Trophoblast cell (in vitro differentiated cells and primary cell): ENCODE measurements around the gene RAB14.
A peak's percentile ranks its signal among the peaks of the same experiment; 100 is the strongest.

ENCODE experiments used
- DNase-seq, 2 donors: peaks; one replicate each; pipeline ENCODE4 v3.0.0-alpha.2; 2016
- H2AFZ ChIP-seq: 2 replicates; pipeline ENCODE4 v1.6.1; 2013; ENCODE audit warnings: low read length, moderate library complexity, mild to moderate bottlenecking; ENCODE audit not compliant: insufficient read depth, poor library complexity
- H2AK5ac ChIP-seq: 2 replicates; pipeline ENCODE4 v1.6.1; 2013; ENCODE audit warnings: mild to moderate bottlenecking, low read length
- H2BK120ac ChIP-seq: 2 replicates; pipeline ENCODE4 v1.6.1; 2013; ENCODE audit warnings: low read length, mild to moderate bottlenecking, moderate library complexity; ENCODE audit not compliant: insufficient read depth, poor library complexity
- H2BK12ac ChIP-seq: 2 replicates; pipeline ENCODE4 v1.6.1; 2013; ENCODE audit warnings: mild to moderate bottlenecking, low read length, moderate library complexity
- H2BK5ac ChIP-seq: 2 replicates; pipeline ENCODE4 v1.6.1; 2013; ENCODE audit warnings: low read length, low read depth, moderate library complexity, mild to moderate bottlenecking; ENCODE audit not compliant: poor library complexity
- H3K14ac ChIP-seq: 2 replicates; pipeline ENCODE4 v1.6.1; 2013; ENCODE audit warnings: mild to moderate bottlenecking, low read length
- H3K18ac ChIP-seq: 2 replicates; pipeline ENCODE4 v1.6.1; 2013; ENCODE audit warnings: mild to moderate bottlenecking, low read length
- H3K23ac ChIP-seq: 2 replicates; pipeline ENCODE4 v1.6.1; 2013; ENCODE audit warnings: low read length
- H3K27ac ChIP-seq: 2 replicates; pipeline ENCODE4 v1.5.1; 2013; ENCODE audit warnings: low read depth, mild to moderate bottlenecking, inconsistent platforms, low read length, moderate library complexity
- H3K27me3 ChIP-seq: 2 replicates; pipeline ENCODE4 v1.6.1; 2013; ENCODE audit warnings: inconsistent platforms, mild to moderate bottlenecking, low read length, moderate library complexity; ENCODE audit not compliant: insufficient read depth
- H3K36me3 ChIP-seq, 2 experiments: 1 replicate in 1 of 2; 2 replicates in 1 of 2; pipeline ENCODE4 v1.6.1; 2013; ENCODE audit warnings: low read length in 2 of 2, mild to moderate bottlenecking in 2 of 2, moderate library complexity in 1 of 2; ENCODE audit not compliant: insufficient read depth in 2 of 2, control insufficient read depth in 1 of 2
- H3K4ac ChIP-seq: 2 replicates; pipeline ENCODE4 v1.6.1; 2013; ENCODE audit warnings: low read depth, mild to moderate bottlenecking, low read length, moderate library complexity
- H3K4me1 ChIP-seq, 2 experiments: 1 replicate in 1 of 2; 2 replicates in 1 of 2; pipeline ENCODE4 v1.6.1; 2013; ENCODE audit warnings: low read length in 2 of 2, mild to moderate bottlenecking in 2 of 2, moderate library complexity in 1 of 2; ENCODE audit not compliant: insufficient read depth in 2 of 2, control insufficient read depth in 1 of 2
- H3K4me2 ChIP-seq: 2 replicates; pipeline ENCODE4 v1.6.1; 2013; ENCODE audit warnings: inconsistent platforms, mild to moderate bottlenecking, low read length, moderate library complexity
- H3K4me3 ChIP-seq: 2 replicates; pipeline ENCODE4 v1.5.1; 2013; ENCODE audit warnings: mild to moderate bottlenecking, low read depth, low read length, inconsistent platforms
- H3K79me1 ChIP-seq: one replicate; pipeline ENCODE4 v1.6.1; 2013; ENCODE audit warnings: low read length
- H3K79me2 ChIP-seq: 2 replicates; pipeline ENCODE4 v1.6.1; 2013; ENCODE audit warnings: low read length, mild to moderate bottlenecking; ENCODE audit not compliant: control insufficient read depth, insufficient read depth, poor library complexity
- H3K9ac ChIP-seq: 2 replicates; pipeline ENCODE4 v1.6.1; 2013; ENCODE audit warnings: mild to moderate bottlenecking, low read length
- H3K9me3 ChIP-seq: 2 replicates; pipeline ENCODE4 v1.6.1; 2013; ENCODE audit warnings: low read depth, mild to moderate bottlenecking, control low read depth, inconsistent platforms, low read length; ENCODE audit not compliant: insufficient read depth
- H4K12ac ChIP-seq: 2 replicates; pipeline ENCODE4 v1.6.1; 2013; ENCODE audit warnings: low read depth, mild to moderate bottlenecking, low read length, moderate library complexity
- H4K8ac ChIP-seq: 2 replicates; pipeline ENCODE4 v1.6.1; 2013; ENCODE audit warnings: low read depth, mild to moderate bottlenecking, low read length, moderate library complexity
- H4K91ac ChIP-seq: one replicate; pipeline ENCODE4 v1.6.1; 2013; ENCODE audit warnings: low read depth, mild to moderate bottlenecking, low read length, moderate library complexity
- WGBS: extraction: QIAGEN DNeasy Blood & Tissue Kit; methylation state at CpG from one replicate; pipeline ENCODE4 v1.1.7; 2013; ENCODE audit warnings: missing lambda C conversion rate; ENCODE audit not compliant: insufficient read length, insufficient coverage; ENCODE audit errors: extremely low coverage; 5-methylcytosine and 5-hydroxymethylcytosine counted together

RAB14 gene

DNA sequence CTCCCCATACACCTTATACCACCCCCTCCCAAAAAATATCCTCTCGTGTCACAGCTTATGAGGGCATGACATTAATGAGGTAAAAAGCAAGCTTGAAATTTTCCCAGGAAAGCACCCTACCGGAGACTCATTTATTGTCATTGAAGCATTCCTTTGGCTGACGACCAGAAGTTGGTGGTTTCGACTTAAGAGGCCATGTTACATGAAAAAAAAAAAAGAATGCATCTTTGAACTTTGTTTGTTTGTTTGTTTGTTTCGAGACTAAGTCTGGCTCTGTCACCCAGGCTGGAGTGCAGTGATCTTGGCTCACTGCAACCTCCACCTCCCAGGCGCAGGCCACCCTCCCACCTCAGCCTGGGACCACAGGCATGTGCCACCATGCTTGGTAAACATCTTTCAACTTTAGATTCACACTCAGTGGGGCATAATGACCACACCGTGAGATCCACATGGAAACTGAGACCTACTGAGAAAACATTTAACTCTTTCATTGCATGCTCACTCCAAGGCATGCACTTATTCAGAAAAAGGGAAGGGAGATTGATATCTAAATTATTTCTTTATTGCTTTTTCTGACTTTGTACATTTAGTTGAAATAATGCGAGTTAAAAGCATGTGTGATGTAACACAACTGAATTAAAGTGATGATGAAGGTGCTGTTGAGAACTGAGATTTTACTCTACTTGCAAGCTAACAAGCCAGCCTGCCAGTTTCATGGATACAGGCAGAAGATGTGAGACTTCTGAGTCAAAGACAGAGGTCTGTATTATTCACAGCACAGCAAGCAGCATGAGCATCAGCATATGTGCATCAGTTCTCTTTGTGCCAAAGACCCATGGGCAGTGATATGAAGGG, 5.1 kb upstream of the RAB14 start:
- no peak overlapping the region for H3K14ac ChIP-seq
- no peaks in the 10 kb centered on the region for H3K36me3 ChIP-seq
- H3K4me2 ChIP-seq, result no peak overlapping the region
- H4K12ac ChIP-seq, result no peak overlapping the region
- H3K9ac ChIP-seq, result no peak overlapping the region
- no peak overlapping the region for H3K4me3 ChIP-seq
- no peak overlapping the region for H3K27ac ChIP-seq
- no peak overlapping the region for H3K18ac ChIP-seq
- no peaks in the 10 kb centered on the region for H3K27me3 ChIP-seq
- no peak overlapping the region for H3K23ac ChIP-seq
- no peak overlapping the region for H4K8ac ChIP-seq
- DNase-seq, result no peak
- H2BK120ac ChIP-seq, result no peak overlapping the region
- H3K79me1 ChIP-seq, result peaks cover 5% of the 10 kb centered on the region
- H3K4ac ChIP-seq, result no peak overlapping the region
- H3K9me3 ChIP-seq, result peaks cover 1% of the 10 kb centered on the region
- H2BK12ac ChIP-seq, result no peak overlapping the region
- no peak overlapping the region for H2BK5ac ChIP-seq
- WGBS, result no CpG with 5 or more reads among the region's 8 CpGs
- H4K91ac ChIP-seq, result no peak overlapping the region
- H3K79me2 ChIP-seq, result peaks cover 2% of the 10 kb centered on the region
- no peak overlapping the region for H2AK5ac ChIP-seq
- H2AFZ ChIP-seq, result no peak overlapping the region
- H3K4me1 ChIP-seq, result peaks cover 4% of the 10 kb centered on the region in 2 experiments

DNA sequence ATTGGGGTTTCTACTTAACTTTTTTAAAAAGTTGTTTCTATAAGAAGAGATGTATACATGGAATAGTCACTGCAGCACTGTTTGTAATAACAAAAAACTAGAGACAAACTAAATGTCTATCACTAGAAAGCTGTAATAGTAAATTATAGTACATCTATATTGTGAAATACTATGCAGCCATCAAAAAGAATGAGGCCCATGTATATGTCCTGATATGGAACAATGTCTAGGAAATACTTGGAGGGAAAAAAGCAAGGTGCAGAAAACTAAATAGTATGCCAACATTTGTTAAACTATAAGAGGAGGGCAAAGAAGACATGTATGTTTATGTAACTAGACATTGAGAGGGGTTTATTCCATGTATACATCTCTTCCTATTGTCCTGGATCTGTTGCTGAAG, 2.9 kb upstream of the RAB14 start:
- no peak overlapping the region for H3K4me2 ChIP-seq
- H4K8ac ChIP-seq, result no peak overlapping the region
- no peak overlapping the region for H2AK5ac ChIP-seq
- no peaks in the 10 kb centered on the region for H3K27me3 ChIP-seq
- peaks cover 4% of the 10 kb centered on the region in 2 experiments for H3K4me1 ChIP-seq
- peaks cover 14% of the 10 kb centered on the region for H3K79me1 ChIP-seq
- H2BK12ac ChIP-seq, result no peak overlapping the region
- no peak overlapping the region for H3K23ac ChIP-seq
- H3K14ac ChIP-seq, result no peak overlapping the region
- no peak overlapping the region for H3K4ac ChIP-seq
- no peak overlapping the region for H2AFZ ChIP-seq
- no peak overlapping the region for H2BK5ac ChIP-seq
- no peak overlapping the region for H3K27ac ChIP-seq
- DNase-seq, result no peak
- H3K4me3 ChIP-seq, result no peak overlapping the region
- peaks cover 1% of the 10 kb centered on the region for H3K9me3 ChIP-seq
- H4K12ac ChIP-seq, result no peak overlapping the region
- H3K36me3 ChIP-seq, result no peaks in the 10 kb centered on the region
- no peak overlapping the region for H2BK120ac ChIP-seq
- H3K79me2 ChIP-seq, result peaks cover 17% of the 10 kb centered on the region
- no peak overlapping the region for H3K18ac ChIP-seq
- no peak overlapping the region for H3K9ac ChIP-seq
- no peak overlapping the region for H4K91ac ChIP-seq

DNA sequence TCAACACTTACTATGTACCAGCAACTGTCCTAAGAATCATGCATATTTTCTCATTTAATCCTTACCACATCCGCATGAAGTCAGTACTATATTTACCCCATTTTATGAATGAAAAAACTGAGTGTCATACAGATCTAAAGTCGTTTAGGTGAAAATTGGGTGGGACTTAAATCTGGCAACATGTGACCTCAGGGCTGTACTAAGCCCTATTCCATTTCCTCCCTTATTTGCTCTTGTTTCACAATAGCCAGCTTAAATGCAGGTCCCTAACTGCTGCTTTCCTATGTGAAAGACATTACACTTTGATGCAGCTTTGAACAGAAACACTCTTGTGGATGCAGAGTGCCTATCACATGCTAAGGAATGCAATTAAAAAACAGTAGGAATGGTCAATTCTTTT, 2.5 kb upstream of the RAB14 start:
- Histone ChIP-seq H3K4me3 (no peak overlapping the region), H3K79me2 (peaks cover 17% of the 10 kb centered on the region), H3K4me2 (no peak overlapping the region), H3K9ac (no peak overlapping the region), H4K12ac (no peak overlapping the region), H3K23ac (no peak overlapping the region), H4K8ac (no peak overlapping the region), H3K14ac (no peak overlapping the region), H3K79me1 (peaks cover 14% of the 10 kb centered on the region), H2BK12ac (no peak overlapping the region), H3K27me3 (no peaks in the 10 kb centered on the region), H3K18ac (no peak overlapping the region), H2AK5ac (no peak overlapping the region), H4K91ac (no peak overlapping the region), H3K36me3 (no peaks in the 10 kb centered on the region), H2BK120ac (no peak overlapping the region), H3K4me1 (peaks cover 4% of the 10 kb centered on the region in 2 experiments), H3K4ac (no peak overlapping the region), H2BK5ac (no peak overlapping the region), H3K27ac (no peak overlapping the region), H3K9me3 (peaks cover 1% of the 10 kb centered on the region), H2AFZ (no peak overlapping the region)
- no peak for DNase-seq
- WGBS, result no CpG with 5 or more reads among the region's 2 CpGs

DNA sequence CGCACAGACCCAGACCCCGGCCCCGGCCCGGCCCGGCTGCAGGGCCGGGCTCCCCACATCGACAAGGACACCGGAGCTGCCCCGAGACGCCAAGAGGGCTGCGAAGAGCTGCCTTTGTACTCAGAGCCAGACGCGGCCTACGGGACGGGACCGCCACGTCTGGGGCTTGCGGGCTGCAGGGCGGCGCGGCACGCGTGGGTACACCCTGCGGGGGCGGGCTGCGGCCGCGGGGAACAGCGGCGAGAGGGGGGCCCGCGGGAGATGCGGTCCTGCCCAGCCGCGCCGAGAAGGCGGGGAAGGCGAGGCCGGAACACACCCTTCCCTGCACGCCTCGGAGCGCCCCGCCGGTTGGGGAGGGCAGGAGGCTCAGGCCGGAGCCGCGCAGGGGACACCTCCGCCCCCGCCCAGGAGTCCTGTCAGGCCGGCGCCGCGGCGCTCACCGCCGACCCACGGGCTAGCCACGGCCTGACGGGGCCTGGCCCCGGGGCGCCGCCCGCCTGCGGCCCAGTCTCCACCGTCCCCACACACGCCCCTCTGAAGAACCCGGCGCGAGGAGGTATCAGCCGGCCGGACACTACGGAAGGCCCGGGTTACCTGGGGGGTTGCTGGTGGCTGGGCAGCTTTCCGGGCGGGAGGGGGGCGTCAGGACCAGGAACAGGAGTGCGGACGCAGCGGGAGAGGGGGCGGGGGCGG, 478 bp downstream of the RAB14 start:
- Histone ChIP-seq H3K79me2 (peaks cover 19% of the 10 kb centered on the region), H2BK12ac (no peak overlapping the region)

More for the DNA sequence above, 478 bp downstream of the RAB14 start:
- WGBS, result no CpG with 5 or more reads among the region's 81 CpGs
- H3K4me2 ChIP-seq, result peak overlapping the region; percentile 78
- H4K91ac ChIP-seq, result peak overlapping the region; percentile 94
- no peak overlapping the region for H3K23ac ChIP-seq
- peaks cover 14% of the 10 kb centered on the region for H3K79me1 ChIP-seq
- H3K27ac ChIP-seq, result peak overlapping the region; percentile 91
- H3K9me3 ChIP-seq, result peaks cover 1% of the 10 kb centered on the region
- no peaks in the 10 kb centered on the region for H3K36me3 ChIP-seq
- peak in 1 of 2 donors; percentile 30 for DNase-seq
- H3K4ac ChIP-seq, result peak overlapping the region; percentile 97
- peak overlapping the region; percentile 60 for H2AK5ac ChIP-seq
- peak overlapping the region; percentile 88 for H2BK120ac ChIP-seq
- H3K9ac ChIP-seq, result peak overlapping the region; percentile 96
- H2BK5ac ChIP-seq, result peak overlapping the region; percentile 81
- H3K18ac ChIP-seq, result peak overlapping the region; percentile 95
- H4K12ac ChIP-seq, result peak overlapping the region; percentile 82
- peak overlapping the region; percentile 97 for H3K14ac ChIP-seq
- peak overlapping the region; percentile 84 for H2AFZ ChIP-seq
- H3K27me3 ChIP-seq, result no peaks in the 10 kb centered on the region
- peak overlapping the region; percentile 96 for H3K4me3 ChIP-seq
- H4K8ac ChIP-seq, result peak overlapping the region; percentile 93
- peaks cover 4 to 6% of the 10 kb centered on the region in 2 experiments for H3K4me1 ChIP-seq
